Keratinocyte (primary cell): Measurements from ENCODE around the gene DSCAML1. TPM values are rescaled to one million over a fixed set of nuclear protein-coding genes. Genes with fewer than 3 reads are reported as not detected.

Experiments
- DNase-seq: peaks from one replicate; pipeline ENCODE4 v3.0.0-alpha.2; 2011; ENCODE audit warnings: low read depth, missing footprints, low spot score
- FAIRE-seq: peaks from 2 replicates; lab custom pipeline; 2011; peaks lifted over from hg19 to GRCh38; lab: Jason Lieb, UNC
- H2AFZ ChIP-seq: 2 replicates; pipeline ENCODE4 v1.6.0; 2012; ENCODE audit warnings: low read length, control low read depth, inconsistent platforms; ENCODE audit not compliant: control insufficient read depth
- H3K27ac ChIP-seq: 2 replicates; pipeline ENCODE4 v1.5.1; 2011; ENCODE audit warnings: low read length; ENCODE audit not compliant: control insufficient read depth, insufficient read depth
- H3K27me3 ChIP-seq: 3 replicates; pipeline ENCODE4 v1.6.0; 2011; ENCODE audit warnings: low read length; ENCODE audit not compliant: control insufficient read depth, insufficient read depth; ENCODE audit errors: extremely low read depth
- H3K36me3 ChIP-seq, 2 experiments: 2 replicates in 1 of 2; 3 replicates in 1 of 2; pipeline ENCODE4 v1.5.1; 2011; ENCODE audit warnings: low read length in 2 of 2, mild to moderate bottlenecking in 1 of 2; ENCODE audit not compliant: control insufficient read depth in 2 of 2, insufficient read depth in 2 of 2; ENCODE audit errors: extremely low read depth in 1 of 2
- H3K4me1 ChIP-seq: 3 replicates; pipeline ENCODE4 v1.5.1; 2011; ENCODE audit warnings: low read length; ENCODE audit not compliant: control insufficient read depth, insufficient read depth; ENCODE audit errors: extremely low read depth
- H3K4me2 ChIP-seq: 3 replicates; pipeline ENCODE4 v1.6.0; 2011; ENCODE audit warnings: low read depth, low read length; ENCODE audit not compliant: control insufficient read depth, insufficient read depth; ENCODE audit errors: extremely low read depth
- H3K4me3 ChIP-seq, 3 experiments: fragments of 200-600 bp in 1 of 3; sonication (generic) in 1 of 3; 2 replicates in 2 of 3; 3 replicates in 1 of 3; pipeline ENCODE4 v1.5.1; 2011 to 2016; ENCODE audit warnings: low read length in 3 of 3, mild to moderate bottlenecking in 3 of 3, control low read depth in 2 of 3, inconsistent platforms in 1 of 3, low read depth in 1 of 3, mixed read lengths in 1 of 3, mixed run types in 1 of 3, moderate library complexity in 1 of 3; ENCODE audit not compliant: control insufficient read depth in 2 of 3, insufficient read depth in 2 of 3; ENCODE audit errors: extremely low read depth in 1 of 3
- H3K79me2 ChIP-seq: 2 replicates; pipeline ENCODE4 v1.6.0; 2012; ENCODE audit warnings: low read length; ENCODE audit not compliant: control insufficient read depth, insufficient read depth
- H3K9ac ChIP-seq: 3 replicates; pipeline ENCODE4 v1.6.0; 2011; ENCODE audit warnings: low read length; ENCODE audit not compliant: control insufficient read depth, insufficient read depth; ENCODE audit errors: extremely low read depth
- H3K9me1 ChIP-seq: 3 replicates; pipeline ENCODE4 v1.6.0; 2011; ENCODE audit warnings: low read length; ENCODE audit not compliant: control insufficient read depth, insufficient read depth; ENCODE audit errors: extremely low read depth
- H3K9me3 ChIP-seq: 2 replicates; pipeline ENCODE4 v1.5.1; 2012; ENCODE audit warnings: low read depth, low read length; ENCODE audit not compliant: control insufficient read depth
- H4K20me1 ChIP-seq: 3 replicates; pipeline ENCODE4 v1.6.0; 2011; ENCODE audit warnings: low read length; ENCODE audit not compliant: control insufficient read depth, insufficient read depth; ENCODE audit errors: extremely low read depth
- EZH2 ChIP-seq: IDR thresholded peaks from one replicate; pipeline ENCODE4 v1.6.1; 2012; ENCODE audit warnings: inconsistent platforms, mild to moderate bottlenecking, low read length, moderate library complexity
- dilution Hi-C: fragments of 300-500 bp; cut with MboI; formaldehyde crosslinking; loops from one replicate; pipeline ENCODE4 v1.7.0; 2020; ENCODE audit warnings: low sequenced_read_pairs; ENCODE audit not compliant: extremely low pct_ligation_motif_present
- polyA plus RNA-seq, 5 experiments: library from polyadenylated mRNA; depleted of rRNA in 3 of 5; stranded (reverse) in 3 of 5; stranded (forward) in 1 of 5; unstranded in 1 of 5; fragments of >200 nt; gene quantifications; 1 replicate in 1 of 5; 2 replicates in 3 of 5; 3 replicates in 1 of 5; pipeline versions ENCODE4 v1.2.1 to v1.2.3, GENCODE V29; 2011 to 2012; ENCODE audit warnings: missing spikeins in 2 of 5, low read depth in 1 of 5, low replicate concordance in 1 of 5
- TF ChIP-seq, protein P1 (sequence below), 3 experiments: IDR thresholded peaks in 1 of 3; conservative IDR thresholded peaks in 1 of 3; optimal IDR thresholded peaks in 1 of 3; 2 replicates in 2 of 3; 3 replicates in 1 of 3; pipeline versions ENCODE3 to v1.5.1; 2011; ENCODE audit warnings: low read length in 3 of 3, mild to moderate bottlenecking in 3 of 3, moderate library complexity in 2 of 3, control low read depth in 1 of 3, inconsistent platforms in 1 of 3; ENCODE audit not compliant: insufficient read depth in 2 of 3; ENCODE audit errors: extremely low read depth in 1 of 3

DSCAML1 gene
- polyA plus RNA-seq, 1 donor (not counting 4 experiments of a cell fraction or from before 2014, with no cell fraction given): not detected

DNA sequence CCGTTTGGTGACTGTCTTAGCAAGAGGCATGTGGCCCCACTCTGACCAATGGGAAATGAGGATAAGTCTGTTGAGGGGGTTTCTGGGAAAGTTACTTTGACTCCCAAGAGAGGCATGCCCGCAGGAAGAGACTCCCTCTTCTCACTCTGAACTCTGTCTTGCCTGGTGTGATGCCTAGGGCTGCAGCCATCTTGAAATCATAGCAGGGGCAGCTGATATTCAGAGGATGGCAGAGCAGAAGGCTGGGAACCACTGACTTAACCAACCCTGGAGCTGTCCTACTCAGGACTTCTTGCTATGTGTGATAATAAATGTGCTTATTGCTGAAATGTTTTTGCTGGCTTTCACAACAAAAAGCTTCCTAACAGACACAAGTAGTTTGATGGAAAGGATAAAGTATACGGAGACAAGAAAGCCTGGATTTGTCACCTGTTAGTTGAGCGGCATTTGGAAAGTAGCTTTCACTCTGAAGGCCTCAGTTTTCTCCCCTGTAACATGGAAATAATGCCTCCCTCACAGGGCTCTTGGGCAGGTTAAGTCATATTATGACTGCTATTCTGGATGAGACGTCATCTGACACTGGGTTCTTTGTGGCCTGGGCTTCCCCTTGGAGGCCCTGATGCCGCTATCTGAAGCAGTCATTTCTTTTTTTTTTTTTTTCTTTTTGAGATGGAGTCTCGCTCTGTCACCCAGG lies 340.8 kb downstream of the DSCAML1 start:
- no peak for FAIRE-seq
- DNase-seq: no peak
- dilution Hi-C loops: no loop called here

DNA sequence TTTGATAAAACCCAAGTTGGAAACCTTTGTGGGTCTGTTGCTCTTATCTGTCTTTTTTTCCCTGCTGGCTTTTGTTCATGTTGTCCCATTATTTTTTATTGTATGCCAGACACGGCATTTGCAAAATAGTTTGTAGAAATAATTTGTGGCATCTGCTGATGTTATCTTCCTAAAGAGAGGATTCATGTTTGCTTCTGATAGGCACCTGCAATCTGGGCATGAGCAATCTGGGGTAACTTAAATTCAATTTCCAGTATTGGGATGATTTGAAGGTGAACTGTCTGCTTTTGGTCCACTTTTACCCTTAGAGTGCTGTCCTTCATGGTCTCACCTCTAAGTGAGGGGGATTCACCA lies 342.5 kb downstream of the DSCAML1 start:
- DNase-seq (no peak), FAIRE-seq (no peak)
- no peak overlapping the region for H3K9ac ChIP-seq
- TF ChIP-seq EZH2: no peak
- TF ChIP-seq, protein P1, sequence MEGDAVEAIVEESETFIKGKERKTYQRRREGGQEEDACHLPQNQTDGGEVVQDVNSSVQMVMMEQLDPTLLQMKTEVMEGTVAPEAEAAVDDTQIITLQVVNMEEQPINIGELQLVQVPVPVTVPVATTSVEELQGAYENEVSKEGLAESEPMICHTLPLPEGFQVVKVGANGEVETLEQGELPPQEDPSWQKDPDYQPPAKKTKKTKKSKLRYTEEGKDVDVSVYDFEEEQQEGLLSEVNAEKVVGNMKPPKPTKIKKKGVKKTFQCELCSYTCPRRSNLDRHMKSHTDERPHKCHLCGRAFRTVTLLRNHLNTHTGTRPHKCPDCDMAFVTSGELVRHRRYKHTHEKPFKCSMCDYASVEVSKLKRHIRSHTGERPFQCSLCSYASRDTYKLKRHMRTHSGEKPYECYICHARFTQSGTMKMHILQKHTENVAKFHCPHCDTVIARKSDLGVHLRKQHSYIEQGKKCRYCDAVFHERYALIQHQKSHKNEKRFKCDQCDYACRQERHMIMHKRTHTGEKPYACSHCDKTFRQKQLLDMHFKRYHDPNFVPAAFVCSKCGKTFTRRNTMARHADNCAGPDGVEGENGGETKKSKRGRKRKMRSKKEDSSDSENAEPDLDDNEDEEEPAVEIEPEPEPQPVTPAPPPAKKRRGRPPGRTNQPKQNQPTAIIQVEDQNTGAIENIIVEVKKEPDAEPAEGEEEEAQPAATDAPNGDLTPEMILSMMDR (optimal IDR thresholded peaks at IDR 0.05 in 1 of 3, IDR thresholded peaks at IDR 0.05 in 1 of 3, conservative IDR thresholded peaks at IDR 0.05 in 1 of 3; ENCODE audit: extremely low read depth in 1 of 3, insufficient read depth in 2 of 3, low read length in 3 of 3): no peak
- H4K20me1 ChIP-seq: no peaks in the 10 kb centered on the region
- peaks cover 5% of the 10 kb centered on the region for H3K4me1 ChIP-seq
- H3K9me3 ChIP-seq: no peaks in the 10 kb centered on the region
- no peaks in the 10 kb centered on the region for H3K9me1 ChIP-seq
- peaks cover 6% of the 10 kb centered on the region for H3K27me3 ChIP-seq
- dilution Hi-C loops: no loop called here
- no peak overlapping the region for H3K4me3 ChIP-seq
- no peak overlapping the region for H3K27ac ChIP-seq
- H3K4me2 ChIP-seq: no peak overlapping the region
- H2AFZ ChIP-seq: no peak overlapping the region
- H3K36me3 ChIP-seq: no peaks in the 10 kb centered on the region
- H3K79me2 ChIP-seq: no peaks in the 10 kb centered on the region

More for the DNA sequence above, 340.8 kb downstream of the DSCAML1 start:
- TF ChIP-seq EZH2: no peak
- TF ChIP-seq, protein P1 (optimal IDR thresholded peaks at IDR 0.05 in 1 of 3, IDR thresholded peaks at IDR 0.05 in 1 of 3, conservative IDR thresholded peaks at IDR 0.05 in 1 of 3; ENCODE audit: extremely low read depth in 1 of 3, insufficient read depth in 2 of 3, low read length in 3 of 3): no peak
- no peak overlapping the region for H3K27ac ChIP-seq
- peaks cover 5% of the 10 kb centered on the region for H3K4me1 ChIP-seq
- H3K9me3 ChIP-seq: no peaks in the 10 kb centered on the region
- no peaks in the 10 kb centered on the region for H3K9me1 ChIP-seq
- H3K9ac ChIP-seq: no peak overlapping the region
- no peak overlapping the region for H3K4me2 ChIP-seq
- H3K36me3 ChIP-seq: no peaks in the 10 kb centered on the region
- no peak overlapping the region for H2AFZ ChIP-seq
- no peaks in the 10 kb centered on the region for H3K79me2 ChIP-seq
- H3K4me3 ChIP-seq: no peak overlapping the region
- H4K20me1 ChIP-seq: no peaks in the 10 kb centered on the region
- H3K27me3 ChIP-seq: peaks cover 6% of the 10 kb centered on the region
